Measurements from ENCODE around the gene GPR150. TPM values are rescaled to one million over a fixed set of nuclear protein-coding genes. Genes with fewer than 3 reads are reported as not detected.

Gene GPR150
- total RNA-seq (2014; rRNA removed; shearing (Covaris generic)), result not detected in 2 replicates
- not detected in 2 replicates for total RNA-seq (2022)
- not detected for Bru-seq, nascent RNA
- BruChase-seq, experiment 1, labeled RNA remaining after a 6-hour chase, result not detected
- not detected for BruChase-seq, experiment 2, labeled RNA remaining after a 2-hour chase
- long read RNA-seq, result 0 reads

DNA sequence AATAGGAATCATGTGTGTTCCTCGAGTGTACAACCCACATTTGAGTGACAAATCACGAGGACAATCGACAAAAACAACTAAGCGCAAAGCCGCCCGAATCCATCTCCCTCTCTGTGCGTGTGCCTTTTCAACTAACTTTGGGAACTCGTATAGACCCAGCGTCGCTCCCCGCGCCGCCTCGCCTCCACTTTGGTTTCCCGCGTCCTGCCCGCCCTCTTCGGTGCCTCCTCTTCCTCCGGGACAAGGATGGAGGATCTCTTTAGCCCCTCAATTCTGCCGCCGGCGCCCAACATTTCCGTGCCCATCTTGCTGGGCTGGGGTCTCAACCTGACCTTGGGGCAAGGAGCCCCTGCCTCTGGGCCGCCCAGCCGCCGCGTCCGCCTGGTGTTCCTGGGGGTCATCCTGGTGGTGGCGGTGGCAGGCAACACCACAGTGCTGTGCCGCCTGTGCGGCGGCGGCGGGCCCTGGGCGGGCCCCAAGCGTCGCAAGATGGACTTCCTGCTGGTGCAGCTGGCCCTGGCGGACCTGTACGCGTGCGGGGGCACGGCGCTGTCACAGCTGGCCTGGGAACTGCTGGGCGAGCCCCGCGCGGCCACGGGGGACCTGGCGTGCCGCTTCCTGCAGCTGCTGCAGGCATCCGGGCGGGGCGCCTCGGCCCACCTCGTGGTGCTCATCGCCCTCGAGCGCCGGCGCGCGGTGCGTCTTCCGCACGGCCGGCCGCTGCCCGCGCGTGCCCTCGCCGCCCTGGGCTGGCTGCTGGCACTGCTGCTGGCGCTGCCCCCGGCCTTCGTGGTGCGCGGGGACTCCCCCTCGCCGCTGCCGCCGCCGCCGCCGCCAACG lies at the start of gene GPR150:
GPR150 (plus strand) TSS at position 58 of the 840 bp plus-strand sequence; CDS start at position 247, 189 bp downstream.
- BruUV-seq (replicated peaks), result no TSS peak
- Histone ChIP-seq H3K9me3 (ENCODE audit: low read length) (no peaks in the 10 kb centered on the region), H3K4me2 (ENCODE audit: low read length) (peak within 1 kb of the TSS; percentile 29; the same call in 1 of the 2 replicates), H3K9me2 (ENCODE audit: insufficient read depth, low read length) (no peaks in the 10 kb centered on the region), H3K79me2 (ENCODE audit: insufficient read depth, low read depth, low read length) (no peaks in the 10 kb centered on the region), H3K4me1 (ENCODE audit: insufficient read depth, low read length, poor library complexity, severe bottlenecking) (no peaks in the 10 kb centered on the region), H3K36me3 (ENCODE audit: insufficient read depth, low read length) (no peaks in the 10 kb centered on the region), H4K20me1 (ENCODE audit: insufficient read depth, low read length) (no peaks in the 10 kb centered on the region), H2AFZ (ENCODE audit: low read length) (no peak within 1 kb of the TSS), H3K4me3 (ENCODE audit: low read depth, low read length, poor library complexity, severe bottlenecking) (no peak within 1 kb of the TSS), H3K27ac (ENCODE audit: low read depth, low read length, poor library complexity, severe bottlenecking) (no peak within 1 kb of the TSS)
- TF ChIP-seq EZH2phosphoT487 (IDR thresholded peaks at IDR 0.05; ENCODE audit: borderline replicate concordance, low read depth, low read length), result no peak
- TF ChIP-seq, protein P1, sequence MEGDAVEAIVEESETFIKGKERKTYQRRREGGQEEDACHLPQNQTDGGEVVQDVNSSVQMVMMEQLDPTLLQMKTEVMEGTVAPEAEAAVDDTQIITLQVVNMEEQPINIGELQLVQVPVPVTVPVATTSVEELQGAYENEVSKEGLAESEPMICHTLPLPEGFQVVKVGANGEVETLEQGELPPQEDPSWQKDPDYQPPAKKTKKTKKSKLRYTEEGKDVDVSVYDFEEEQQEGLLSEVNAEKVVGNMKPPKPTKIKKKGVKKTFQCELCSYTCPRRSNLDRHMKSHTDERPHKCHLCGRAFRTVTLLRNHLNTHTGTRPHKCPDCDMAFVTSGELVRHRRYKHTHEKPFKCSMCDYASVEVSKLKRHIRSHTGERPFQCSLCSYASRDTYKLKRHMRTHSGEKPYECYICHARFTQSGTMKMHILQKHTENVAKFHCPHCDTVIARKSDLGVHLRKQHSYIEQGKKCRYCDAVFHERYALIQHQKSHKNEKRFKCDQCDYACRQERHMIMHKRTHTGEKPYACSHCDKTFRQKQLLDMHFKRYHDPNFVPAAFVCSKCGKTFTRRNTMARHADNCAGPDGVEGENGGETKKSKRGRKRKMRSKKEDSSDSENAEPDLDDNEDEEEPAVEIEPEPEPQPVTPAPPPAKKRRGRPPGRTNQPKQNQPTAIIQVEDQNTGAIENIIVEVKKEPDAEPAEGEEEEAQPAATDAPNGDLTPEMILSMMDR (conservative IDR thresholded peaks at IDR 0.05; ENCODE audit: low read length), result no peak
- POLR2A ChIA-PET, result no interaction called here
- CTCF ChIA-PET (ENCODE audit: unreplicated experiment), result no interaction called here
- intact Hi-C loops (cut with micrococcal nuclease; ENCODE audit: unreplicated experiment), result no loop called here
- no peak for DNase-seq (ENCODE audit: low spot score)

DNA sequence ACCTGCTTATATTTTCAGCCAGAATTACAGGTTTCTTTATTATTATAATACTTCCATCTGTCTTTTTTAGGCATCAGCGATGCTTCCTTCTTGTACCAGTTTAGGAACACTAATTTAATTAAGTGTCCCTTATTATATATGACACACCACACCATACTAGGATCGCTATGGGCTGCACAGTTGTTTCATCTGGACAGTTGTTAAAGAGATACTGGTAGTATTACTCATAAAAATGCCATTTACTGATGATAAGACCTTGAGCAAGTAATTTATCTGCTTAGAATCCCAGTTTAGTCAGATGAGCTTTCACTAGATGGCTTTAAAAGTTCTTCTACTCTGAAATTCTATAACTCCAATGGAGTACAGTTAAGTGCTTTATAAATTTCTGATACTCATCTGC lies 47.9 kb upstream of the GPR150 start:
- no TSS peak for BruUV-seq (replicated peaks)
- H3K79me2 ChIP-seq (ENCODE audit: insufficient read depth, low read depth, low read length), result no peaks in the 10 kb centered on the region
- intact Hi-C loops (cut with micrococcal nuclease; ENCODE audit: unreplicated experiment), result no loop called here
- peaks cover 3% of the 10 kb centered on the region; the same call in 1 of the 2 replicates for H3K36me3 ChIP-seq (ENCODE audit: insufficient read depth, low read length)
- ChIA-PET CTCF (ENCODE audit: unreplicated experiment) (no interaction called here), POLR2A (no interaction called here)
- no peak for TF ChIP-seq EZH2phosphoT487 (IDR thresholded peaks at IDR 0.05; ENCODE audit: borderline replicate concordance, low read depth, low read length)
- TF ChIP-seq, protein P1 (conservative IDR thresholded peaks at IDR 0.05; ENCODE audit: low read length), result no peak
- no peak for DNase-seq (ENCODE audit: low spot score)
- H3K4me1 ChIP-seq (ENCODE audit: insufficient read depth, low read length, poor library complexity, severe bottlenecking), result no peaks in the 10 kb centered on the region
- H3K4me2 ChIP-seq (ENCODE audit: low read length), result no peak overlapping the region
- no peak overlapping the region for H3K27ac ChIP-seq (ENCODE audit: low read depth, low read length, poor library complexity, severe bottlenecking)
- no peak overlapping the region for H2AFZ ChIP-seq (ENCODE audit: low read length)
- H3K4me3 ChIP-seq (ENCODE audit: low read depth, low read length, poor library complexity, severe bottlenecking), result no peak overlapping the region
- H3K9me2 ChIP-seq (ENCODE audit: insufficient read depth, low read length), result 0 out of 2 replicates have a peak, but pooled peaks cover 3% of the 10 kb centered on the region
- no peaks in the 10 kb centered on the region for H4K20me1 ChIP-seq (ENCODE audit: insufficient read depth, low read length)
- no peaks in the 10 kb centered on the region for H3K9me3 ChIP-seq (ENCODE audit: low read length)

DNA sequence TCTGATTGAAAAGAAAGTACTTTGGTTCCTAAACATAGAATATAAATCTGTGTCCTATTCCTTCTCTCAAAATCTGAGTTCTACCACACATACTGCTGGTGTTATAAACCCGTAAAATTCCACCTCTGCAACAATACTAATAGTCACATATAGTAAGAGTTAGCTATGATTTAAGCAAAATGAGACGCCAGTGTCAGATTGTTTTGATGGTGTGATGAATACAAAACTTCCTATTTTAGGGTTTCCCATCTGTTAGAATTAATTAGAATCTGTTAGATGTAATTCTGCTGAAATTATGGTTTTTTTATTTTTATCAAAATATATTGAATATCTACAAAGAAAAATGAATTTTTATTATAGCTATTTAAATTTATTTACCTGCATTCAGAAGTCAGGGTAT lies 38.3 kb upstream of the GPR150 start:
- H3K36me3 ChIP-seq (ENCODE audit: insufficient read depth, low read length), result no peaks in the 10 kb centered on the region
- H3K4me3 ChIP-seq (ENCODE audit: low read depth, low read length, poor library complexity, severe bottlenecking), result no peak overlapping the region
- no TSS peak for BruUV-seq (replicated peaks)
- H3K27ac ChIP-seq (ENCODE audit: low read depth, low read length, poor library complexity, severe bottlenecking), result no peak overlapping the region
- ChIA-PET CTCF (ENCODE audit: unreplicated experiment) (no interaction called here), POLR2A (interaction anchor here (0.7 to 1.2 kb wide), 7 partner anchors 16 to 1218 kb away, joined by 3 to 4 read pairs (median 4); no protein-coding TSS in a partner anchor)
- no peaks in the 10 kb centered on the region for H3K9me2 ChIP-seq (ENCODE audit: insufficient read depth, low read length)
- DNase-seq (ENCODE audit: low spot score), result no peak
- H3K79me2 ChIP-seq (ENCODE audit: insufficient read depth, low read depth, low read length), result no peaks in the 10 kb centered on the region
- H3K9me3 ChIP-seq (ENCODE audit: low read length), result no peaks in the 10 kb centered on the region
- intact Hi-C loops (cut with micrococcal nuclease; ENCODE audit: unreplicated experiment), result no loop called here
- H4K20me1 ChIP-seq (ENCODE audit: insufficient read depth, low read length), result no peaks in the 10 kb centered on the region
- no peak overlapping the region for H3K4me2 ChIP-seq (ENCODE audit: low read length)
- H2AFZ ChIP-seq (ENCODE audit: low read length), result no peak overlapping the region
- H3K4me1 ChIP-seq (ENCODE audit: insufficient read depth, low read length, poor library complexity, severe bottlenecking), result no peaks in the 10 kb centered on the region
- TF ChIP-seq EZH2phosphoT487 (IDR thresholded peaks at IDR 0.05; ENCODE audit: borderline replicate concordance, low read depth, low read length), result no peak
- TF ChIP-seq, protein P1 (conservative IDR thresholded peaks at IDR 0.05; ENCODE audit: low read length), result no peak

Data from OCI-LY7 (cell line).